Esophagus (tissue), 2 donors: ENCODE data around the gene NAA16. TPM values are rescaled to one million over a fixed set of nuclear protein-coding genes. Genes with fewer than 3 reads are reported as not detected.

ENCODE experiments used
- H3K27ac ChIP-seq, 2 donors: one replicate each; pipeline ENCODE4 v1.5.1; 2013; ENCODE audit warnings: low read depth in 2 of 2, mild to moderate bottlenecking in 2 of 2, inconsistent platforms in 1 of 2, low read length in 1 of 2, moderate library complexity in 1 of 2
- H3K27me3 ChIP-seq, 2 donors: one replicate each; pipeline ENCODE4 v1.6.1; 2013; ENCODE audit warnings: low read length in 2 of 2, control low read depth in 1 of 2, mild to moderate bottlenecking in 1 of 2; ENCODE audit not compliant: insufficient read depth in 2 of 2, control insufficient read depth in 1 of 2
- H3K36me3 ChIP-seq, 2 donors: one replicate each; pipeline ENCODE4 v1.6.1; 2013; ENCODE audit warnings: low read length in 1 of 2; ENCODE audit not compliant: control insufficient read depth in 2 of 2, insufficient read depth in 2 of 2
- H3K4me1 ChIP-seq, 2 donors: one replicate each; pipeline ENCODE4 v1.6.1; 2013; ENCODE audit warnings: low read length in 1 of 2; ENCODE audit not compliant: control insufficient read depth in 2 of 2, insufficient read depth in 2 of 2
- H3K4me3 ChIP-seq, 2 donors: one replicate each; pipeline ENCODE4 v1.5.1; 2013; ENCODE audit warnings: low read length in 2 of 2, mild to moderate bottlenecking in 2 of 2, low read depth in 1 of 2, moderate library complexity in 1 of 2
- H3K9me3 ChIP-seq, 2 donors: one replicate each; pipeline ENCODE4 v1.6.1; 2013; ENCODE audit warnings: mild to moderate bottlenecking in 2 of 2, low read depth in 1 of 2, low read length in 1 of 2, moderate library complexity in 1 of 2; ENCODE audit not compliant: control insufficient read depth in 2 of 2, insufficient read depth in 1 of 2
- WGBS, 2 donors: extraction: QIAGEN DNeasy Blood & Tissue Kit; methylation state at CpG; one replicate each; pipeline ENCODE4 v1.1.7; 2013; 5-methylcytosine and 5-hydroxymethylcytosine counted together
- polyA plus RNA-seq, 2 donors: library from polyadenylated mRNA; stranded (reverse); fragments of 200-250 nt; gene quantifications; one replicate each; pipeline ENCODE4 v1.2.3, GENCODE V29; 2013
- donor health status: healthy with polysubstance abuse.
- donor health status: Bipolar disorder and iron deficiency.

The NAA16 gene
- polyA plus RNA-seq, 2 donors: 6.6 to 9.3 TPM

- WGBS, 2 donors: 86 to 91% methylated on average over 5 of the region's 5 CpGs
- H3K4me1 ChIP-seq: peaks cover 0 to 3% of the 10 kb centered on the region in 2 donors
- no peak overlapping the region for H3K4me3 ChIP-seq
- H3K9me3 ChIP-seq: no peaks in the 10 kb centered on the region
- H3K27ac ChIP-seq: no peak overlapping the region
- no peaks in the 10 kb centered on the region for H3K36me3 ChIP-seq
- no peaks in the 10 kb centered on the region for H3K27me3 ChIP-seq
Measured at GRCh38 chr13:41315443-41316047, 4.5 kb downstream of the NAA16 start.

DNA sequence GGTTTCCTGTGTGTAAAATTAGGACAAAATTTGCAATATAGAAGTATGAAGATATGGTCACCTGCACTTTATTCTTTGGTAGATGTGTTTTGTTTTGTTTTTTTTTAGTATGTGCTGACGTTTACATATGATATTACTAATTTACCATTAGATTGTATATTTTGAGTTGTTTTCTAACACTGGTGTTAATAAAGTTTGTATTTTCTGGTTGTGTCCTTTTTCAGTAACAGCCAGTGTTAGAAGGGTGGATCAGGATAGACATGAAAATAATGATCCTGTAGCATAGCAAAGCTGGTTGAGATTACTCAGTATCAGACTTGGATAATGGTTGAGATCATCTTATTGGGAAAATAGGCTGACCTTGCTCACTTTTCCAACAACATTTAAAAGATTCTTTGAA is 6.2 kb downstream of the NAA16 start:
- Histone ChIP-seq H3K9me3 (no peaks in the 10 kb centered on the region), H3K27ac (no peak overlapping the region), H3K4me1 (peaks cover 0 to 3% of the 10 kb centered on the region in 2 donors), H3K36me3 (no peaks in the 10 kb centered on the region), H3K4me3 (no peak overlapping the region), H3K27me3 (no peaks in the 10 kb centered on the region)
- WGBS, 2 donors: 80 to 85% methylated on average over 1 of the region's 1 CpG

DNA sequence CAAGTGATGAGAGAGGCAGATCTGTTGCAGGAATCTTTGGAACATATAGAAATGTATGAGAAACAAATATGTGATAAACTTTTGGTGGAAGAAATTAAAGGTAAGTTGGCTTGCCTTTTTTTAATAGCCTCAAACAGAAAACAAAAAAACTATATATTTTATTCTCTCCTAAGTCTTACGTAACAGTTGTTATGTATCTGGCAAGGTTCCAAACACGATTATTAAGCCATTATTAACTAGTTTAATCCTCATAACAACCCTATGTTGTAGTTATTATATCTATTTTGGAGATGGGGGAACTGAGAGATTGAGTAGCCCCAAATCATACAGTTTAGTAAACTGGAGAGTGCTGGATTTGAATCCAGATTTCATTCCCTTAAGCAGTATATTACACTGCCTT is 14.7 kb downstream of the NAA16 start:
- no peaks in the 10 kb centered on the region for H3K4me1 ChIP-seq
- H3K9me3 ChIP-seq: no peaks in the 10 kb centered on the region
- no peak overlapping the region for H3K4me3 ChIP-seq
- WGBS, 2 donors: 53 to 56% methylated on average over 2 of the region's 2 CpGs
- H3K27me3 ChIP-seq: no peaks in the 10 kb centered on the region
- H3K36me3 ChIP-seq: no peaks in the 10 kb centered on the region
- H3K27ac ChIP-seq: no peak overlapping the region

- Histone ChIP-seq H3K4me3 (no peak overlapping the region), H3K36me3 (no peaks in the 10 kb centered on the region), H3K27ac (no peak overlapping the region), H3K4me1 (no peaks in the 10 kb centered on the region), H3K9me3 (no peaks in the 10 kb centered on the region), H3K27me3 (no peaks in the 10 kb centered on the region)
- 91 to 94% methylated on average over 1 of the region's 1 CpG for WGBS, 2 donors
Measured at GRCh38 chr13:41326661-41327060, 15.6 kb downstream of the NAA16 start.

DNA sequence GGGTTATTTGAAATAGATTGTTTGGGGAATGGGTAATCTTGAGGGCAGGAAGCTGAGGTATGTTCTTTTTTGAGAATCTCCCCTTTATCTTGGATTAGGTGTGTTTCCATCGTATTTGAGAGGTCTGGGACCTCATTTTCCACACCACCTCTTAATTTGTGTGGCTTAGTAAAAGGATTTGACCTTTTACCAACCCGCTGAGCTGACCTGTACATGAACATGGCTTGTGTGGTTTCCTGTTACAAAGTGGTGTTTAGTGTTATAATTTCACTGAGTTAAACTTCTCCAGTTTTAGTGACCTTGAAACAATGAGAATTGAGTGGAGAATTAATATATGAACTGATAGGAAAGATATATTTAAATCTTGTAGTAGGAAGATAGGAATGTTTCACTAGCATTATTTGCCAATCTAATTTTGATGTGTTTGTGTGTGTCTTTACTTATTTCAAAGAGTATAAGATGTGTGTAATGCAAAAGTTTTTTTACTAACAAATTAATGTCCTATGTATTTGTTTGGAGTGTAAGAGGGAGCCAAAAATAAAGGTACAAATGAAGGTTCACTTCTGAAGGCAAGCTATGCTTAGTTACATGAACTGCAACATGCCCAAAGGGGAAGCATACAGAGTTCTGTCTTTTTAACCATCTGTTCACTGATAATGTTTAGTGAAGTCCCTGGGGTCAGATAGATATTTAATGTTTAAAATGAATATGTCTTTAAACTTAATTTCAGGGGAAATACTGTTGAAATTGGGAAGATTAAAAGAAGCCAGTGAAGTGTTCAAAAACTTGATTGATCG is 17.1 kb downstream of the NAA16 start:
- Histone ChIP-seq H3K36me3 (no peaks in the 10 kb centered on the region), H3K4me1 (no peaks in the 10 kb centered on the region), H3K4me3 (no peak overlapping the region), H3K9me3 (no peaks in the 10 kb centered on the region), H3K27ac (no peak overlapping the region), H3K27me3 (no peaks in the 10 kb centered on the region)
- 73 to 79% methylated on average over 3 of the region's 3 CpGs for WGBS, 2 donors

GRCh38 chr13:41332829-41333228 is 21.8 kb downstream of the NAA16 start:
- WGBS, 2 donors: 92 to 100% methylated on average over 1 of the region's 1 CpG
- no peaks in the 10 kb centered on the region for H3K4me1 ChIP-seq
- no peak overlapping the region for H3K27ac ChIP-seq
- no peaks in the 10 kb centered on the region for H3K9me3 ChIP-seq
- H3K27me3 ChIP-seq: no peaks in the 10 kb centered on the region
- no peaks in the 10 kb centered on the region for H3K36me3 ChIP-seq
- no peak overlapping the region for H3K4me3 ChIP-seq

GRCh38 chr13:41334810-41335209 is 23.7 kb downstream of the NAA16 start:
- Histone ChIP-seq H3K27me3 (no peaks in the 10 kb centered on the region), H3K36me3 (no peaks in the 10 kb centered on the region), H3K4me1 (no peaks in the 10 kb centered on the region), H3K4me3 (no peak overlapping the region), H3K9me3 (no peaks in the 10 kb centered on the region), H3K27ac (no peak overlapping the region)
- 74 to 80% methylated on average over 4 of the region's 4 CpGs for WGBS, 2 donors

GRCh38 chr13:41344358-41344757 is 33.3 kb downstream of the NAA16 start:
- Histone ChIP-seq H3K27me3 (no peaks in the 10 kb centered on the region), H3K4me3 (no peak overlapping the region), H3K36me3 (no peaks in the 10 kb centered on the region), H3K27ac (no peak overlapping the region), H3K4me1 (no peaks in the 10 kb centered on the region), H3K9me3 (no peaks in the 10 kb centered on the region)
- 97 to 98% methylated on average over 4 of the region's 4 CpGs for WGBS, 2 donors

GRCh38 chr13:41345165-41345913 is 34.3 kb downstream of the NAA16 start:
- Histone ChIP-seq H3K27ac (no peak overlapping the region), H3K4me3 (no peak overlapping the region), H3K9me3 (no peaks in the 10 kb centered on the region), H3K36me3 (no peaks in the 10 kb centered on the region), H3K4me1 (no peaks in the 10 kb centered on the region), H3K27me3 (no peaks in the 10 kb centered on the region)
- 85 to 90% methylated on average over 9 of the region's 9 CpGs for WGBS, 2 donors
